Heart right ventricle (tissue), 16 donors: ENCODE results near the gene SMARCAL1. TPM values are rescaled to one million over a fixed set of nuclear protein-coding genes. Genes with fewer than 3 reads are reported as not detected.

ENCODE experiments used
- ATAC-seq, 8 donors: fragments of 200-7000 bp; cut with Tn5 transposase; one replicate each; pipeline ENCODE4 v1.9.1; 2020; ENCODE audit warnings: mild to moderate bottlenecking in 8 of 8, moderate library complexity in 8 of 8, moderate number of reproducible peaks in 1 of 8
- DNase-seq, 2 donors: peaks; one replicate each; pipeline ENCODE4 v3.0.0-alpha.2; 2020
- H3K27ac ChIP-seq, 10 donors: fragments of 200-600 bp; sonication (generic) in 2 of 10; one replicate each; pipeline versions ENCODE4 v1.5.0 to v1.8.0; 2020 to 2022; ENCODE audit warnings: mild to moderate bottlenecking in 3 of 10
- H3K27me3 ChIP-seq, 7 donors: fragments of 200-600 bp; one replicate each; pipeline ENCODE4 v1.8.0; 2021 to 2022; ENCODE audit warnings: mild to moderate bottlenecking in 2 of 7
- H3K36me3 ChIP-seq, 9 donors: fragments of 200-600 bp; sonication (generic) in 1 of 9; one replicate each; pipeline versions ENCODE4 v1.5.0 to v1.8.0; 2020 to 2022; ENCODE audit warnings: mild to moderate bottlenecking in 2 of 9
- H3K4me1 ChIP-seq, 9 donors: fragments of 200-600 bp; sonication (generic) in 1 of 9; one replicate each; pipeline versions ENCODE4 v1.5.0 to v1.8.0; 2020 to 2022; ENCODE audit warnings: mild to moderate bottlenecking in 4 of 9
- H3K4me3 ChIP-seq, 10 donors: fragments of 200-600 bp; sonication (generic) in 2 of 10; one replicate each; pipeline versions ENCODE4 v1.5.0 to v1.8.0; 2020 to 2022; ENCODE audit warnings: mild to moderate bottlenecking in 7 of 10, moderate library complexity in 2 of 10
- H3K9me3 ChIP-seq, 11 donors: fragments of 200-600 bp in 10 of 11; sonication (generic) in 2 of 11; one replicate each; pipeline versions ENCODE4 v1.5.0 to v1.8.0; 2013 to 2022; ENCODE audit warnings: mild to moderate bottlenecking in 2 of 11, control low read depth in 1 of 11, moderate library complexity in 1 of 11
- WGBS, 2 donors: extraction: QIAGEN DNeasy Blood & Tissue Kit; methylation state at CpG; one replicate each; pipeline ENCODE4 v1.1.7; 2013; ENCODE audit warnings: inconsistent platforms in 1 of 2; 5-methylcytosine and 5-hydroxymethylcytosine counted together
- intact Hi-C, 10 donors: fragments of 100-400 bp; cut with DNase I; formaldehyde crosslinking; loops; one replicate each; pipeline versions ENCODE4 v1.11.1 to v1.14.2; 2022
- polyA plus RNA-seq, 2 donors: library from polyadenylated mRNA; stranded (reverse); fragments of 200-250 nt; gene quantifications; one replicate each; pipeline ENCODE4 v1.2.3, GENCODE V29; 2013
- total RNA-seq, 10 donors: library from RNA; stranded (reverse); fragmentation: NEBNext Ultra II Directional in 3 of 10; extraction: Animal tissue kit (Norgen Biotek cat#: 25700) in 3 of 10; gene quantifications; one replicate each; pipeline versions ENCODE4 v1.2.1 to v1.2.4, GENCODE V29; 2021 to 2023
- TF ChIP-seq, protein P1 (sequence below), 9 donors: fragments of 200-600 bp; sonication (generic) in 2 of 9; IDR thresholded peaks; one replicate each; pipeline versions ENCODE4 v1.5.0 to v1.8.0; 2021 to 2022; ENCODE audit warnings: antibody characterized with exemption in 9 of 9, mild to moderate bottlenecking in 5 of 9, moderate library complexity in 1 of 9
- donor health status: Arrhythmogenic right ventricular cardiomyopathy.
- donor health status: ischemic (EF 13 %, LVEDD 7.1; RV severe dilation, severe dysfunction).
- donor health status: healthy with polysubstance abuse.
- donor health status: DM: no; HTN: yes; CAD: no.
- donor health status: DM: no; HTN: no; CAD: no.
- donor health status: ischemic (EF 25% LVEDD 6.9; RV normal size, moderate dysfunction).
- donor health status: ischemic (EF 25% LVEDD 5.7; RV mildly dilated, moderate dysfunction).
- donor health status: healthy.
- donor health status: DM: yes; HTN: yes; CAD: no.
- donor health status: Ischemic cardiomyopathy.
- donor health status: ischemic (EF 35%, LVEDD 5.7; RV mildly dilated, moderate dysfunction).
- donor health status: nonischemic (EF 11% LVEDD 7.7; RV severe dilation, severe dysfunction).
- donor health status: DM: yes; HTN: yes; CAD: no.
- donor health status: PGD.
- donor health status: ischemic (EF 29% LVEDD 5.4; RV normal size, mild dysfunction).
- donor health status: nonischemic (EF 23%, LVEDD 6.1; RV moderate dilation, normal function).

SMARCAL1 gene
- total and polyA plus RNA-seq, 12 donors, result 3.8 to 14.8 (median 9.6) TPM

DNA sequence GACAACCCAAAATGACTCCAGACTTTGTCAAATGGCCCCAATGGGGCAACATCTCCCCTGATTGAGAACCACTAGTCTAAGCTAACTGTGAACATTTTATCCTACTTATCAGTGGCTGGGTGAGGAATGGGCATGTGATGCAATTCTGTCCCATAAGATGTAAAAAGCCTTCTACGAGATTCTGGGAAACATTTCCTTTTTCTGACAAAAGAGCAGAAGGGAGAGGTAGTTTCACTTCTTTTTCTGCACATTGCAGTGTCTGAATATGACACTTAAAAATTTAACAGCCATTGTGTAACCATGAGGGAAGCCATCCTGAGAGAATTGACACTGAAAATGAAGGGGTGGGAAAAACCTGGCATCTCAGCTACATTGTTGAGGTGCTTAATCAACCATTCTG lies 22.7 kb upstream of the SMARCAL1 start:
- TF ChIP-seq, protein P1, sequence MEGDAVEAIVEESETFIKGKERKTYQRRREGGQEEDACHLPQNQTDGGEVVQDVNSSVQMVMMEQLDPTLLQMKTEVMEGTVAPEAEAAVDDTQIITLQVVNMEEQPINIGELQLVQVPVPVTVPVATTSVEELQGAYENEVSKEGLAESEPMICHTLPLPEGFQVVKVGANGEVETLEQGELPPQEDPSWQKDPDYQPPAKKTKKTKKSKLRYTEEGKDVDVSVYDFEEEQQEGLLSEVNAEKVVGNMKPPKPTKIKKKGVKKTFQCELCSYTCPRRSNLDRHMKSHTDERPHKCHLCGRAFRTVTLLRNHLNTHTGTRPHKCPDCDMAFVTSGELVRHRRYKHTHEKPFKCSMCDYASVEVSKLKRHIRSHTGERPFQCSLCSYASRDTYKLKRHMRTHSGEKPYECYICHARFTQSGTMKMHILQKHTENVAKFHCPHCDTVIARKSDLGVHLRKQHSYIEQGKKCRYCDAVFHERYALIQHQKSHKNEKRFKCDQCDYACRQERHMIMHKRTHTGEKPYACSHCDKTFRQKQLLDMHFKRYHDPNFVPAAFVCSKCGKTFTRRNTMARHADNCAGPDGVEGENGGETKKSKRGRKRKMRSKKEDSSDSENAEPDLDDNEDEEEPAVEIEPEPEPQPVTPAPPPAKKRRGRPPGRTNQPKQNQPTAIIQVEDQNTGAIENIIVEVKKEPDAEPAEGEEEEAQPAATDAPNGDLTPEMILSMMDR (IDR thresholded peaks at IDR 0.05), result no peak
- peaks cover 0 to 16% (median 0%) of the 10 kb centered on the region in 7 donors for H3K27me3 ChIP-seq
- no peak overlapping the region for H3K4me3 ChIP-seq
- peaks cover 0 to 8% (median 0%) of the 10 kb centered on the region in 9 donors for H3K4me1 ChIP-seq
- DNase-seq (no peak), ATAC-seq (no peak)
- intact Hi-C loops, result no loop called here
- H3K36me3 ChIP-seq, result no peaks in the 10 kb centered on the region
- 49 to 57% methylated on average over 1 of the region's 1 CpG for WGBS, 2 donors
- peaks cover 0 to 4% (median 0%) of the 10 kb centered on the region in 11 donors for H3K9me3 ChIP-seq
- H3K27ac ChIP-seq, result no peak overlapping the region

DNA sequence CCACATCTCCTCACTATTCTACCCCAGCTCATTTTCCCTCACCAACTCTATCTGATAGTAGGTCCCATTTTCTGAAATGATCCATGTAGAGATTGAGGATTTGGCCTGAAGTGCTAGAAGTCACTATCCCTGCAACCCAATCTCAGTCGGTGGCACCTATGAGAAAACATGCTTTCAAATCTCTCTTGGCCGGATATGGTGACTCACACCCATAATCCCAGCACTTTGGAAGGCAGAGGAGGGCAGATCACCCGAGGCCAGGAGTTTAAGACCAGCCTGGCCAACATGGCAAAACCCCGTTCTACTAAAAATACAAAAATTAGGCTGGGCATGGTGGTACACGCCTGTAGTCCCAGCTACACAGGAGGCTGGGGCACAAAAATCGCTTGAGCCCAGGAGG lies 20.9 kb upstream of the SMARCAL1 start:
- DNase-seq, result no peak
- Histone ChIP-seq H3K27me3 (peaks cover 0 to 12% (median 0%) of the 10 kb centered on the region in 7 donors), H3K9me3 (peaks cover 0 to 4% (median 0%) of the 10 kb centered on the region in 11 donors), H3K36me3 (no peaks in the 10 kb centered on the region), H3K4me1 (peaks cover 0 to 8% (median 0%) of the 10 kb centered on the region in 9 donors), H3K27ac (no peak overlapping the region), H3K4me3 (no peak overlapping the region)
- TF ChIP-seq, protein P1 (IDR thresholded peaks at IDR 0.05), result no peak
- WGBS, 2 donors, result 86 to 89% methylated on average over 6 of the region's 6 CpGs
- intact Hi-C loops, result no loop called here
- ATAC-seq, result no peak

DNA sequence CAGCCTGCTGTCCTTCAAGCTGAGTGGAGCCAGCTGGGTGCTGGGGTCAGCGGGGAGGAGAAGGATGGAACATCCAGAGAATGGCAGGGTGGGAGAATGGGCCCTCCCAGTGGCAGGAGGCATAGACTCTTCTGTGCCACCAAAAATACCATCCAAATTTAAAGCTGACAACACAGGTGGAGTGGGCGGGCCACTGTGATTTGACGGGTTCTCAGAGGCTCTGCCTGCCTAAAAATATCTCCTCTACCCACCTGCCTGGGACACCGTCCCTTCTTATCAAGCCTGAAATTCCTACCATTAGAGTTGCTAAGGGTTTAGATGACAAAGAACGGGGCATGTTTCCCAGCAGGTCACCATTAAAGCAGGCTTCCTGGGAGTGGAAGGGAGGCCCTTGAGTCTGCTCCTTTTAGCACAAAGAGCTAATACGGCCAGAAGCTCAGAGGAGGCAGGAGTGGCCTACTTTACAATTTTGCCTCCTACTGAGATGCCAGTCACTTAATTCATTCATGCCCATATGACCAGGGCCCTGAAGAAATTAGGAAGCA lies 20.2 kb upstream of the SMARCAL1 start:
- WGBS, 2 donors, result 75% methylated on average over 6 of the region's 6 CpGs

DNA sequence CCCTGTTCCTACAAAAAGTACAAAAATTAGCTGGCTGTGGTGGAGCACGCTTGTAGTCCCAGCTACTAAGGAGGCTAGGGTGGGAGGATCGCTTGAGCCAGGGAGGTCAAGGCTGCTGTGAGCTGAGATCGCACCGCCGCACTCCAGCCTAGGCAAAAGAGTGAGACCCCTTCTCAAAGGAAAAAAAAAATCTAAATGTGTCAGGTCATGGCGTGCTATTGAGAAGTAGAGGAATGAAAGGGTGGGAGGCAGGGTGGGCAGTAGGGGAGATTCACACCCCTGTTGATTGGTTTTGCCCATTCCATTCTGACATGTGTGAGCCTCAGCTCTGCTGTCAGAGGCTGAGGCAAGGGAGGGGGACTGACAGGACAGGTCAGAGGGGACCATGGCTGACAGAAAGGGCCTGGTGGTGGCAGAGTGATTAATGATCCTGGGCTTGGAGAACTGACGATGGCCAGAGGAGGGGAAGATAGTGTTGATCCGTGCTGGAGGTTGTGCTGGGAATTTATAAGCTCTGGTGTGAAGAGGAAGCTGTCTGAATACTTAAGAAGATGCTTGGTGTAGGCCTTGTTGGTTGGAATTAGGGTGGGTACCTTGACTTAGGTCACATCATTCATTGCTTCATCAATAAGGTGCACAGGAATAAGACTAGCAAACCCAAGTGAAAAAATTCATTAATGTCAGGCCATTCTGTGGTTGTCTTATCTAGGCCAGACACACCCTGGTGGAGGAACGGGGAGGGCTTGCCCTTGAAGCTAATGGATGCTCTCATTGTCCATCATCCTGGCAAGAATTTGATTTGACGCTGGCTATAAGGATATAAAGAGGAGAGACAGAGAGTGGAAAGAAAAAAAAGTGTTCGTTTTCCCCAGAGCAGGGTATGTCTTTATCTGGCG lies 19.1 kb upstream of the SMARCAL1 start:
- Histone ChIP-seq H3K27ac (no peak overlapping the region), H3K4me1 (peaks cover 0 to 8% (median 0%) of the 10 kb centered on the region in 9 donors), H3K36me3 (no peaks in the 10 kb centered on the region), H3K27me3 (no peaks in the 10 kb centered on the region), H3K9me3 (no peaks in the 10 kb centered on the region), H3K4me3 (no peak overlapping the region)
- 74 to 75% methylated on average over 12 of the region's 12 CpGs for WGBS, 2 donors
- intact Hi-C loops, result no loop called here
- TF ChIP-seq, protein P1 (IDR thresholded peaks at IDR 0.05), result no peak
- DNase-seq (no peak), ATAC-seq (no peak)

More for the DNA sequence above, 20.2 kb upstream of the SMARCAL1 start:
- Histone ChIP-seq H3K4me1 (peaks cover 0 to 8% (median 0%) of the 10 kb centered on the region in 9 donors), H3K27me3 (peaks cover 0 to 5% (median 0%) of the 10 kb centered on the region in 7 donors), H3K4me3 (no peak overlapping the region), H3K27ac (no peak overlapping the region), H3K36me3 (no peaks in the 10 kb centered on the region), H3K9me3 (peaks cover 0 to 4% (median 0%) of the 10 kb centered on the region in 11 donors)
- ATAC-seq (no peak), DNase-seq (no peak)
- TF ChIP-seq, protein P1 (IDR thresholded peaks at IDR 0.05), result no peak
- intact Hi-C loops, result no loop called here
